NCI-H146 (cell line): ENCODE data around the gene NR2C2.
A peak's percentile ranks its signal among the peaks of the same experiment; 100 is the strongest.

ENCODE experiments used
- DNase-seq: peaks from one replicate; lab custom pipeline; 2025; lab: John Stamatoyannopoulos, UW

NR2C2 gene

GRCh38 chr3:15064299-15064834 is 117.0 kb downstream of the NR2C2 start:
- peak; percentile 10 for DNase-seq

GRCh38 chr3:15064835-15065549 is 117.6 kb downstream of the NR2C2 start, which contains the start of gene MRPS25:
Gene MRPS25 (minus strand): TSS chr3:15065315. CDS start chr3:15065194, 121 bp downstream.
- peak; percentile 83 for DNase-seq

DNA sequence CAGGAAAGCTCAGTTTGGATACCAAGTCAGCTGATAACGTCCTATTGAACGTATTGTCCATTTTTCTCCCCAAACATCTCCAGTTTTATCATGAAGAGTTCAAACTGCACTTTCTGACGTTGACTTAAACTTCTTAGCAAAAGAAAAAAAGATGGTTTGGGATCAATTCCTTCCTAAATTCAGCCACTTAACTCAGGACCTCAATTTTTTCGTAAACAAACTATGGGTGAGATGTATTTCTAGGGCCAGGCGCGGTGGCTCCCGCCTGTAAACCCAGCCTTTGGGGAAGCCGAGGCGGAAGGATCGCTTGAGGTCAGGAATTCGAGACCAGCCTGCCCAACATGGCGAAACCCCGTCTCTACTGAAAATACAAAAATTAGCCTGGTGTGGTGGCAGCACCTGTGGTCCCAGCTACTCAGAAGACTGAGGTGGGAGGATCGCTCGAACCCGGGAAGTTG is 118.2 kb downstream of the NR2C2 start:
- no peak for DNase-seq

DNA sequence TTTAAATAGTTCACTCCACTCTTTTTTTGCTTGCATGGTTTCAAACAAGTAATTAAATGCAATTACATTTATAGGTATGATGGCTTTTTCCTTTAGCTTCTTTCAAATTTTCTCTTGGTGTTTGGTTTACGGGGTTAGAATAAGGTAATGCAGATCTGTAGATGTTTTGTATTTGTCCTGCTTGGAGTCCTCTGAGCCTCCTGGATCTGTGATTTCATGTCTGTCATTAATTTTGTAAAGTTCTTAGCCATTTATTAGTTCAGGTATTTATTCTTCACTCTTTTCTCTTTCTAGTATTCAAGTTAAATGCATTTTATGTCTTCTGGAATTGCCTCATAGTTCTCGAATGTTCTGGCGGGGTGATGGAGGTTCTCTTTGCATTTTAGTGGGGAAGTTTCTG is 119.1 kb downstream of the NR2C2 start:
- DNase-seq = no peak

DNA sequence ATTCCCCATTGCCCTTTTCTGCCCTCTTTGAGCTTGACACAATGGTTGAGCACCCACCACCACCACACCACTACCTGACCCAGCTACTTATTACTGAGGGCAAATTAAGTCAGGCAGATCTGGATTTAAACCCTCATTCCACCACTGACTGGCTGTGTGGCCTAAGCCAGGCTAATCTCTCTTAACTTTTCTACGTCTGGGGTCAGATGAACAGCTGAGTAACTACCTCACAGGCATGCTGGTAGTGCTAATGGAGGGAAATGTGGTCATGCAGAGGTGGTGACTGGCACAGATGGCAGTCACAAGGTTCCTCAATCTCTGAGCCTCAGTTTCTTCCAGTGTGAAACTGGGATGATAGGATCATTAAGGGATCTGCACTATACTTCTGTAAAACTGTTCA is 122.1 kb downstream of the NR2C2 start:
- DNase-seq = no peak

DNA sequence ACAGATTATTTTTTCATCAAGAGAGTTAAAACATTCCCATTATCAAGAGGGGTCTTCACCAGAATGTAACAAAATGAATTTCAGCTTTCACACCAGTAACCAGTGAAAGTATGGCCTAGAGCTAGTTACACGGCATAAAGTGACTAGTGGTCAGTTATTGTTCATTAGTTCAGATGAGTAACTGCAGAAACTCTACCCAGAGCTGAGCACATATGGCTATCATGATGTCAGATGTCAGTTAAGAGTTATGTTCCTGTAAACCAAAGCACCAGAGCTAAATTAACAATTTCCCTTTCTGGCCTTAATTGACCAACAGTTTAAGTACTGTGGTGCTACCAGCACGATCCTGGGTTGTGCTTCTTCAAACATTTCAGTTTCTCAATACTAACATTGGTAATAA is 124.3 kb downstream of the NR2C2 start:
- DNase-seq = no peak

GRCh38 chr3:15074500-15074899 is 127.1 kb downstream of the NR2C2 start:
- no peak for DNase-seq

- no peak for DNase-seq
These were observed 131.7 kb downstream of the NR2C2 start for GRCh38 chr3:15079091-15079490.

DNA sequence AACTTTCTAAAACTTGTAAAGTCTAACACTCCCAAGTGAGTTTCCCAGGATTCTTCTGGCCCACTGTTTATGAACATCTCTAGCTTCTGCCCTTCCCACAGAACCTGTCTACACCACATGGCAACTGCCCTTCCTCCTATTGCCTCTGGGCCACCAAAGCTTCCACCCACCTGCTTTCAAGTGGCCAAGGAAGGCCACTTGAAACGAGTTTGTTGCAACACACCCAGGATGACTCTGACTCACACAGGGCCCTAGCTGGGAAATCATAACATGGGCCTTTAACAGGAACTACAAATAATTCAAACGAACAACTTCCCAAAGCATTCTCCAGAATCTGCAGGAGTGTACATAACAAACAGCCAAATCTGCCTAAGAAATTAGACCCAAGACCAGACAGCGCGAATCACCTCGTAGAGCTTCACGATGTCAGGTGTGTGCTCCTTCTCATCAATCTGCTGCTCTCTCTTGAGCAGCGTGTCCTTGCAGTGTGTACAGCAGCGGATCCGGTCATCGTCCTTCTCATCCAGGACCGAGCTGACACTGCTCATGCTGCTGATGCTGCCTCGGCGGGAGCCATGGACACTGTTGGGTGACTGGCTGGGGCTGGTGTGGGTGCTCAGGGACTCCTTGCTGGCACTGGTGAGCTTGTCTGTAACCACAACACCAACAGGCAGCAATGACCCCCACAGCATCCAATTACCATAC is 134.7 kb downstream of the NR2C2 start:
- no peak for DNase-seq

- DNase-seq = no peak
These were observed 135.9 kb downstream of the NR2C2 start for GRCh38 chr3:15083252-15083651.

DNA sequence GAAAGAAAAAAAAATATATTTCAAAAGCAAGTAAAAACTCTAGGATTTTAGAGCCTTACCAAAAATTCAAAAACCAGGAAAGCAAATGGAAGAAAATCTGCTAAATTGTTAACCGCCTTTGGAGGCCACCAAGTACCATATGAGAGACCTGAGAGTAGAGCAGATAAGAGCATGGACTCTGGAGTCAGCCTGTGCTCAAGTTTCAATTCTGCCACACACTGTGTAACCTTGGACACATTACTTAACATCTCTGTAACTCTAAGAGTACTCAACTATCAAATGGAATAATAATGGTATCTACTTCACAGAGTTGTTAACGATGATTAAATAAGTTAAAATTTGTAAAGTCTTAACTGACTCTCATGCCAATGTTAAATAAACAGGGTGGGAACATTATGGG is 138.9 kb downstream of the NR2C2 start:
- no peak for DNase-seq

GRCh38 chr3:15086699-15087098 is 139.3 kb downstream of the NR2C2 start:
- DNase-seq = no peak

- no peak for DNase-seq
These were observed 141.8 kb downstream of the NR2C2 start for GRCh38 chr3:15089201-15089600.

DNA sequence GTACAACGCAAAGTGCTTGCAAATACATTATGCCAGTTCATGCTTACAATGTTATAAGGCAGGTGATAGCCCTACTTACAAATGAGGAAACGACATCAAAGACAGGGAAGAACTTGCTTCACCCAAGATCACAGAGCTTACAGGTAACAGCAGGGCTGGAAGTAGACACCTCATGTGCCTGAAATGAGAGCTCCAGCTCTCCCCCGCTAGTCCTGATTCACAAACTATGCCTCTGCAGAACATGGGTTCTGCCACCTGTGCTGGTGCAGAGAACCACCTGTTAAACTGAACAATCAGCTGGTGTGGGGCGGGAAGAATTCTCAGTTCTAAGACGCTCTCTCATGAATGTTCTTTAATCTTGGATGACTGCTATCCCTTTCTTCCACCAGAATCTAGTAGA is 144.2 kb downstream of the NR2C2 start:
- DNase-seq = no peak

GRCh38 chr3:15092686-15093085 is 145.3 kb downstream of the NR2C2 start:
- no peak for DNase-seq

DNA sequence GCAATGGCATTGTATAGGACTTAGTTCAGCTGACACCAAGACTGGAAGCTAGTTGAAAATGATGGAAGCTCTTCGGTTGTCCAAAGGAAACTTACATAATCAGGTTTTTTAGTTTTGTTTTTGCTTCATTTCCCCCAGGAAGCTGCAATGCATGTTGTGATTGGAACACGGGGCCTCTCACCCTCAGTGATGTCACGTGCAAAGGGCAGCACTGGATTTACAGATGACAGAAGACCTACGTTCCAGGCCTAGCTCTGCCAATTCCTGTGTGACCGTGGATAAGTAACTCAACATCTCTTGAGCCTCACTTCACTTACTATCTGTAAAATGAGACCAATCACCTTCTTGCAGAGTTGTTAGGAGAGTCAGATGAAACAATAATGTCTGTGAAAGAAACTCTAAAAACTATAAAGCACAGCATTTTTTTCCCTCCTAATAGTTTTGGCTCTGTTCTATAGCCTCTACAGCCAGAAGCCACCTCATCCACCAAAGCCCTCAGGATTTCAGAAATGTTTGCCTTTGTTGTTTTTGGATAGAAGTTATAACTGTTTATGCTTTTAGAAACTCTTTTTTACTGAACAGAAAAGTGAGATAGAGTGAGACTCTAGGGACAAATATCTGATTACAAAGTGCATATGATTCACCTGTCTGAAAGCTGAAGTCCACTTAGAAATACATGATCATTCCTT is 146.9 kb downstream of the NR2C2 start:
- DNase-seq = no peak

- DNase-seq = no peak
These were observed 148.7 kb downstream of the NR2C2 start for GRCh38 chr3:15096046-15096445.

DNA sequence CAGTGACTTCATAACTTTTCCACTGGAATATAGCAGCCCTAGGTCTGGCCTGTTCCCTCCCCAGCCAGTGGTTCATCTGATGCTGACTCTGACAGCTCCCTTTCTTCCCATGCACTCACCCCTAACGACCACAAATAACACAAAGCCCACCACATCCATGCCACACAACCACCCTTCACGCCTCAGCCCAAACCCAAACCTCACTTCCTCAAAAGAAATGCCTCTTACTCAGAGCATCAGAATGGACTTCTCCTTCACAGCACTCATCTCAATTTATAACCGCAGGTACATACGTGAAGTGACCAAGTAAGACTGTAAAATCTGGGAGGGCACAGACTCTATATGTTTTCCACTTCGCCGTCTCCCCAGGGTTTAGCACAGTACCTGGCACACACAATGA is 150.5 kb downstream of the NR2C2 start:
- no peak for DNase-seq
